ENCODE results near the gene NFIA. TPM values are rescaled to one million over a fixed set of nuclear protein-coding genes. Genes with fewer than 3 reads are reported as not detected.

NFIA gene
- total RNA-seq, 2 donors from 2014 or later = 0.88 to 3.1 TPM

- DNase-seq (ENCODE audit: low spot score in 2 of 2) (no peak), ATAC-seq (no peak)
- H3K27ac Mint-ChIP-seq = no peak overlapping the region
- no peaks in the 10 kb centered on the region for H3K9me3 Mint-ChIP-seq
- peaks cover 0 to 7% of the 10 kb centered on the region in 2 donors for H3K36me3 Mint-ChIP-seq
Observed at GRCh38 chr1:61079296-61079897, 3.0 kb upstream of the NFIA start.

GRCh38 chr1:61079898-61080336, 2.4 kb upstream of the NFIA start:
- Mint-ChIP-seq H3K27ac (no peak overlapping the region), H3K36me3 (peaks cover 0 to 7% of the 10 kb centered on the region in 2 donors), H3K9me3 (no peaks in the 10 kb centered on the region)
- no peak for DNase-seq (ENCODE audit: low spot score in 2 of 2)
- ATAC-seq = no peak

GRCh38 chr1:61080413-61081143, 1.8 kb upstream of the NFIA start:
- ATAC-seq = no peak
- DNase-seq (ENCODE audit: low spot score in 2 of 2) = no peak
- Mint-ChIP-seq H3K36me3 (peaks cover 0 to 7% of the 10 kb centered on the region in 2 donors), H3K9me3 (no peaks in the 10 kb centered on the region), H3K27ac (peak overlapping the region in 1 of 2 donors; percentile 40)

- DNase-seq (ENCODE audit: low spot score in 2 of 2) = no peak
- Mint-ChIP-seq H3K27ac (peak overlapping the region in 1 of 2 donors; percentile 40), H3K9me3 (no peaks in the 10 kb centered on the region), H3K36me3 (peaks cover 0 to 7% of the 10 kb centered on the region in 2 donors)
- peak in 1 of 2 donors; percentile 38 for ATAC-seq
Observed at GRCh38 chr1:61081144-61081685, 1.1 kb upstream of the NFIA start.

- peak; percentile 23 to 73 for DNase-seq (ENCODE audit: low spot score in 2 of 2)
- Mint-ChIP-seq H3K27ac (no peak overlapping the region), H3K9me3 (no peaks in the 10 kb centered on the region), H3K36me3 (peaks cover 0 to 7% of the 10 kb centered on the region in 2 donors)
- peak; percentile 1 to 51 for ATAC-seq
Observed at GRCh38 chr1:61081686-61082310, 563 bp upstream of the NFIA start.

- Mint-ChIP-seq H3K27ac (no peak overlapping the region), H3K36me3 (peaks cover 0 to 7% of the 10 kb centered on the region in 2 donors), H3K9me3 (no peaks in the 10 kb centered on the region)
- peak in 1 of 2 donors; percentile 12 for DNase-seq (ENCODE audit: low spot score in 2 of 2)
- peak in 1 of 2 donors; percentile 29 for ATAC-seq
Observed at GRCh38 chr1:61083013-61083806, 849 bp downstream of the NFIA start.

GRCh38 chr1:61083807-61084440, 1.6 kb downstream of the NFIA start:
- DNase-seq (ENCODE audit: low spot score in 2 of 2) = no peak
- Mint-ChIP-seq H3K9me3 (no peaks in the 10 kb centered on the region), H3K36me3 (peaks cover 0 to 7% of the 10 kb centered on the region in 2 donors), H3K27ac (peak overlapping the region in 1 of 2 donors; percentile 20)
- no peak for ATAC-seq

- DNase-seq (ENCODE audit: low spot score in 2 of 2) = no peak
- no peak for ATAC-seq
- no peak overlapping the region for H3K27ac Mint-ChIP-seq
- H3K36me3 Mint-ChIP-seq = peaks cover 0 to 7% of the 10 kb centered on the region in 2 donors
- H3K9me3 Mint-ChIP-seq = no peaks in the 10 kb centered on the region
Observed at GRCh38 chr1:61084491-61085031, 2.2 kb downstream of the NFIA start.

GRCh38 chr1:61085206-61085982, 3.0 kb downstream of the NFIA start:
- Mint-ChIP-seq H3K27ac (no peak overlapping the region), H3K36me3 (peaks cover 0 to 7% of the 10 kb centered on the region in 2 donors), H3K9me3 (no peaks in the 10 kb centered on the region)
- ATAC-seq = peak in 1 of 2 donors; percentile 26
- DNase-seq (ENCODE audit: low spot score in 2 of 2) = no peak

GRCh38 chr1:61085983-61086644, 3.8 kb downstream of the NFIA start:
- no peak for ATAC-seq
- Mint-ChIP-seq H3K36me3 (peaks cover 0 to 7% of the 10 kb centered on the region in 2 donors), H3K27ac (no peak overlapping the region), H3K9me3 (no peaks in the 10 kb centered on the region)
- no peak for DNase-seq (ENCODE audit: low spot score in 2 of 2)

GRCh38 chr1:61087571-61087970, 5.2 kb downstream of the NFIA start:
- no peaks in the 10 kb centered on the region for H3K9me3 Mint-ChIP-seq
- no peak for ATAC-seq
- no peak overlapping the region for H3K27ac Mint-ChIP-seq
- peaks cover 0 to 7% of the 10 kb centered on the region in 2 donors for H3K36me3 Mint-ChIP-seq
- DNase-seq (ENCODE audit: low spot score in 2 of 2) = no peak

GRCh38 chr1:61088163-61088974, 6.0 kb downstream of the NFIA start:
- Mint-ChIP-seq H3K9me3 (no peaks in the 10 kb centered on the region), H3K36me3 (peaks cover 0 to 7% of the 10 kb centered on the region in 2 donors), H3K27ac (no peak overlapping the region)
- DNase-seq (ENCODE audit: low spot score in 2 of 2) = no peak
- ATAC-seq = no peak

GRCh38 chr1:61089338-61089737, 7.0 kb downstream of the NFIA start:
- no peak overlapping the region for H3K27ac Mint-ChIP-seq
- no peak for DNase-seq (ENCODE audit: low spot score in 2 of 2)
- H3K9me3 Mint-ChIP-seq = no peaks in the 10 kb centered on the region
- peaks cover 0 to under 1% of the 10 kb centered on the region in 2 donors for H3K36me3 Mint-ChIP-seq
- ATAC-seq = no peak

- Mint-ChIP-seq H3K36me3 (no peaks in the 10 kb centered on the region), H3K9me3 (no peaks in the 10 kb centered on the region), H3K27ac (no peak overlapping the region)
- DNase-seq (ENCODE audit: low spot score in 2 of 2) (no peak), ATAC-seq (no peak)
Observed at GRCh38 chr1:61089741-61090140, 7.4 kb downstream of the NFIA start.
